UCSD-AML1 (cell line): Measurements from ENCODE around the gene TTYH1.

Experiments
- DNase-seq: peaks from one replicate; lab custom pipeline; 2025; ENCODE audit not compliant: unreplicated experiment; lab: John Stamatoyannopoulos, UW

TTYH1 gene

DNA sequence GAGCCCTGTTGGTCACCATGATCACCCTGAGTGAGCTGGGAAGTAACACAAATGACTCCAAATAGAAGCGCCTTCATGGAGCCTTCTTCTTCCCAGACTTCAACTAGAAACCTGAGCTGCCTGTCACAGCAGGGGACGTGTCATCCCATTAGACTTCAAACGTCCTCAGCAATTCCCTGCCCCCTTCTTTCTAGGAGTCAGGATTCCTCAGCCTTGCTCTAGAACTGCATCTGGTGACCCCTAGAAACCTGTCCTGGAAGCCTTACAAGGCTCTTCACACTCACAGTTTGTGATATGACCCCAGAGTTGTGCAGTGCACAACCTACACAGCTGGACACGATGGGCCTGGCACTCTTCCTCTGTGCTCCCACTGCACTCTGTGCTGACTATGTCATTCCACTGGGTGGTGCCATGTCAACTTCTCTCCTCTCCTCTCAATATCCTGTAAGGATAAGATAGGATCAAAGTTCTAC lies 23.6 kb upstream of the TTYH1 start:
- no peak for DNase-seq

DNA sequence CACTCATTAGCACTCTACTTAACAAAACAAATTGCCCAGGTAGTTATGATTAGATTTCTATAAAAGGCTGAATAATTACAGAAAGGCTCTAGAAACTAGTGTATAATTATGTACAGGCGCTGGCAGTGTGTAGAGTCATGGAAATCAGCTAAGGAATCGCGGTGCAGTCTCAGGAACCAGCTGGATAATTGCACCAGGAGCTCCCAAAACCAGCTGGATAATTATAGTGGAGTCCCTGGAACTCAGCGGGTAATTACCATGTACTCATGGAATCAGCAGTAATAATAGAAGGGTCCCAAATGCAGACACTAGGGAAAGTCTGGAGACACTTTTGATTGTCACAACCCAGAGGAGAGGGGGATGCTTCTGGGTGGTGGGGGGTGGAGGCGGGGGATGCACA lies 23.2 kb upstream of the TTYH1 start:
- DNase-seq, result no peak

DNA sequence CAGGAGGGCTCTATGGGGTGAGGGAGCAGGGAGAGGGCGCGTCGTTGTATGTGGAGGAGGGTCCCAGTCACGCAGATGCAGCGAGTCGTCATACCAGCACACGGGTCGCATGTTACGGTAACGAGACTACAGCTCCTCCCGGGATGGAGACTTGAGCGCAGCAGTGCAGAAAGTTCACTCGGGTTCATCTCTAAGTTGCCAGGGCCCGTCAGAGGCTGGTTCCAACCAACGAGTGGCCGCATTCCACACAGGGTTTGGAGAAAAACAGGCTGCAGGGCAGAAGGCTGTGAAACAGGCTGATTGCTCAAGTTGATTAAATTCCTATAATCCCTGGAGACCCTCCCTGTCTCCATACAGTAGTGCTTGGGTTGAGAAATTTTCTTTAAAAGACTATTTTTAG lies 21.9 kb upstream of the TTYH1 start:
- DNase-seq, result no peak

DNA sequence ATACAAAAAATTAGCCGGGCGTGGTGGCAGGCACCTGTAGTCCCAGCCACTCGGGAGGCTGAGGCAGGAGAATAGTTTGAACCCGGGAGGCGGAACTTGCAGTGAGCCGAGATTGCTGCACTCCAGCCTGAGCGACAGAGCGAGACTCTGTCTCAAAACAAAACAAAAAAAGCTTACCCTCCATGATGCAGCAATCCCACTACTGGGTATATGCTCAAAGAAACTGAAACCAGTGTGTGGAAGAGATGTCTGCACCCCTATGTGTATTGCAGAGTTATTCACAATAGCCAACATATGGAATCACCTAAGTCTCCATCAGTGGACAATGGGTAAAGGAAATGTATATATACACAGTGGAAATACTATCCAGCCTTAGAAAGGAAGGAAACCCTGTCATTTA lies 19.6 kb upstream of the TTYH1 start:
- DNase-seq, result no peak

DNA sequence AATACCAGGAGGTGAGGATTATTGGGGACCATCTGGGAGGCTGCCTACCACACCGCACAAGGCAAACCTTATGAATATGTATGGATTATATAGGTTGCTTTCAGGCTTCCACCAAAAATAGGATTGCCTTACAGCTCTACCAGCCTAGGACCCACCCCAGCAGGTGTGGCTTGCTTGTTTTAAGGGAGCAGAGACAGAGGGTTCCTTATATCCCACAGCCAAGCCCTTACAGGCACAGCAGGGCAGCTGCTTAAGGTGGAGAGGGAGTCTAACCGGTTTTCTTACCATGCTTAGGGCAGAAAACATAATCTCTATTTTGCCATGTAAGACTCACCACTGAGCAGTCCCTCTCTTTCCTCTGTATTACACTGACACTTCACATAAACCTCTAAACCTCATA lies 16.1 kb upstream of the TTYH1 start:
- no peak for DNase-seq

DNA sequence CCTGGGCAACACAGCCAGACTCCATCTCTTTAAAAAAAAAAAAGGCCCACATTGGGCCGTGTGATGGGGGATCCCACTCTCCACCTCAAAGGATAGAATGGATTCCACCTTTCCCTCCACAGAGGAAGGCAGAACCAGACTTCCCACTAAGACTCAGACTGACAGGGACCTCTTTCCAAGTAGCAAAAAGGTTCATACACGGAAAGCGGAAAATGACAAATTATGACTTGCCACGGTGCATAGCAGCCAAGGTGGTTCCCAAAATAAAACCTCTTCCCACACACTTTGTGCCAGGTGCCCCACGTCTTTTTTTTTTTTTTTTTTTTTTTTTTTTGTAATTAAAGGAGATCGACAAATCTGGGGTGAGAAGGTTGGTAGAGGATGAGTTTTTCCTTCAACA lies 14.4 kb upstream of the TTYH1 start:
- no peak for DNase-seq

DNA sequence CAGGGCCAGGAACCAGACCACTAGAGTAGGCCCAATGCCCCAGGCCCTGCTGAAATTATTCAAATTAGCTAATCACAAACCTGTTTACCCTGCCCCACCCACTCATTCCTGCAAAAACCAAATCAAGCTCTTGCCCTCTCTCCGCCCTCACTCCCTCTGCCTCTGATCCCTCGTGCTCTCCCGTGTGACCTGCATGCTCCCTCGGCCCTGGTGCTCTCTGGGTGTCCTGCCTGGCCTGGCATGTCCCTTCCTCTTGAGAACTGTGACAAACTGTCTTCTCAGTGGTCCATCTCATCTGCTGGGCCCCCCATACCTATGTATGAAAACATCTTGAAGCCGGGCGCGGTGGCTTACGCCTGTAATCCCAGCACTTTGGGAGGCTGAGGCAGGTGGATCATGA lies 12.2 kb upstream of the TTYH1 start:
- no peak for DNase-seq

DNA sequence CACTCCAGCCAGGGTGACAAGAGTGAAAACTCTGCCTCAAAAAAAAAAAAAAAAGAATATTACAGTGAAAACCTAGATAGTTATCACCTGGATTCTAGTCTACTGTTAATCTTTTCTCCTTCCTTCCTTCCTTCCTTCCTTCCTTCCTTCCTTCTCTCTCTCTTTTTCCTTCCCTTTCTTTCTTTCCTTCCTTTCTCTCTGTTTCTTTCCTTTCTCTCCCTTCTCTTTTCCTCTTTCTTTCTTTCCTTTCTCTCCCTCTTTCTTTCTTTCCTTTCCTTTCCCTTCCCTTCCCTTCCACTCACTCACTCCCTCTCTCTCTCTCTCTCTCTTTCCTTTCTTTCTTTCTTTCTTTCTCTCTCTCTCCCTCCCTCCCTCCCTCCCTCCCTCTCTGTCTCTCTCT lies 9.6 kb upstream of the TTYH1 start:
- no peak for DNase-seq

DNA sequence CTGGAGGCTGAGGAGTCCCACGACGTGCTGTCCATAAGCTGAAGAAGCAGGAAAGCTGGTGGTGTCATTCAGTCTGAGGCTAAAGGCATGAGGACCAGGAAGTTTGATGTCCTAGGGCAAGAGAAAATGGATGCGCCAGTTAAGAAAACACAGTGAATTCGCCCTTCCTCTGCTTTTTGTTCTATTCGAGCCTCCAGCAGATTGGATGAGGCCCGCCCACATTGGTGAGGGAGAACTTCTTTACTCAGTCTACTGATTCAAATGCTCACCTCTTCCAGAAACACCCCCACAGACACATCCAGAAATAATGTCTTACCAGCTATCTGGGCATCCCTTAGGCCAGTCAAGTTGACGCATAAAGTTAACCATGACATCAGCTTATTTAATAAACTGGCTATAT lies 7.5 kb upstream of the TTYH1 start:
- DNase-seq, result no peak

DNA sequence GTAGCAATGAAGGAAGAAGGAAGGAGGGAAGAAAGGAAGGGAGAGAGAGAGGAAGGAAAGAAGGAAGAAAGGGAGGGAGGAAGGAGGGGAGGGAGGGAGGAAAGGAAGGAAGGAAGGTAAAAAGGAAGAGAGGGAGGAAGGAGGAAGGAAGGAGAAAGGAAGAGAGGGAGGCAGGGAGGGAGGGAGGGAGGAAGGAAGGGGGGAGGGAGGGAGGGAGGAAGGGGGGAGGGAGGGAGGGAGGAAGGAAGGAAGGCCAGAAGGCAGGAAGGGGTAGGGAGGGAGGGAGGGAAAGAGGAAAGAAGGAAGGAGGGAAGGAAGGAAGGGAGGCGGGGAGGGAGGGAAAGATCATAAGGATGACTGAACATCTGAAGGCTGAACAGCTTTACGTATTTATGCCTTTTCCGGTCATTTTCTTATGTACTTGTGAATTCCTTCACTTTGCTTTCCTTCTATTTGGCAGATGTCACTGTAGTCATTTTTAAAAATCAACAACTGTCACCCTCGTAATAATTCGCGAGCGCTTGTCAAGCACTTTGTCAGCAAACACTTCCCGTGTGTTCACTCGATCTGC lies 6.7 kb upstream of the TTYH1 start:
- no peak for DNase-seq

DNA sequence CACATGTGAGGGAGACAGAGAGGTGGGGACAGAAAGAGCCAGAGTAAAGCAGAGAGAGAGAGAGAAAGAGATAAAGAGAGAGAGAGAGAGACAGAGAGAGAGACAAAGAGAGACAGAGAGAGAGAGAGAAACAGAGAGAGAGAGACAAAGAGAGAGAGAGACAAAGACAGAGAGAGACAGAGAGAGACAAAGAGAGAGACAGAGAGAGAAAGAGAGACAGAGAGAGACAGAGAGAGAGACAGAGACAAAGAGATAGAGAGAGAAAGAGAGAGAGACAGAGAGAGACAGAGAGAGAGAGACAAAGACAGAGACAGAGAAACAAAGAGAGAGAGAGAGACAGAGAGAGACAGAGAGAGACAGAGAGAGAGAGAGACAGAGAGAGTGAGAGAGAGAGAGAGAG lies 4.2 kb upstream of the TTYH1 start:
- no peak for DNase-seq

DNA sequence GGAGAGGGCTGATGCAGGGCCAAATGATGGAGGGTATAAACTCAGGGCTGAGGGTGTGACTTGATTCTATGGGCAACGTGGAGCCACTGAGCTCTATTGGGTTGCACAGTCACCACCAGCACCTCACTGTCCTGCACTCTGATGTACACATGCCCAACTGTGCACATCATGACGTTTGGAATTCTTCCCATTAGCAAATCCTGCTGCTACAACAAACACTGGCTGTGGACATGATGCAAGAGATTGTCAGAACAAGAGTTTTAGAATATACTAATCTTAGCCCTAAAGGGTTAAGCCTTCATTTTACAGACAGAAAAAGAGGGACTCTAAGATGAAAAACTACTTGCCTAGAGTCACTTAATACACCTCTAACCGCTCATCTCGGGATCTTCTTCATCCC lies 2.4 kb upstream of the TTYH1 start:
- DNase-seq, result no peak

DNA sequence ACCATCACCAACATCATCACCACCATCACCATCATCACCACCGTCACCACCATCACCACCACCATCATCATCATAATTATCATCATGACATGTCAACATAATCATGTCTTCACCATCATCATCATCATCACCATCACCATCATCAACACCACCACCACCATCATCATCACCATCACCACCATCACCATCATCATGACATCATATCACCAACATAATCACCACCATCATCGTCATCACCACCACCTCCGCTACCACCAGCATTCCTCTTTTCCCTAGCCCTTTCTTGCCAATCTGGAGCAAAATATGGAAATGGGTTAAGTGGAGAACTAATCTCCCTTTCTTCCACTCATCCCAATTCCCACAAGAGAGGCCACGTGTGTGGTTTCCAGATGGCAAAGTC lies 1.1 kb upstream of the TTYH1 start:
- DNase-seq, result no peak

DNA sequence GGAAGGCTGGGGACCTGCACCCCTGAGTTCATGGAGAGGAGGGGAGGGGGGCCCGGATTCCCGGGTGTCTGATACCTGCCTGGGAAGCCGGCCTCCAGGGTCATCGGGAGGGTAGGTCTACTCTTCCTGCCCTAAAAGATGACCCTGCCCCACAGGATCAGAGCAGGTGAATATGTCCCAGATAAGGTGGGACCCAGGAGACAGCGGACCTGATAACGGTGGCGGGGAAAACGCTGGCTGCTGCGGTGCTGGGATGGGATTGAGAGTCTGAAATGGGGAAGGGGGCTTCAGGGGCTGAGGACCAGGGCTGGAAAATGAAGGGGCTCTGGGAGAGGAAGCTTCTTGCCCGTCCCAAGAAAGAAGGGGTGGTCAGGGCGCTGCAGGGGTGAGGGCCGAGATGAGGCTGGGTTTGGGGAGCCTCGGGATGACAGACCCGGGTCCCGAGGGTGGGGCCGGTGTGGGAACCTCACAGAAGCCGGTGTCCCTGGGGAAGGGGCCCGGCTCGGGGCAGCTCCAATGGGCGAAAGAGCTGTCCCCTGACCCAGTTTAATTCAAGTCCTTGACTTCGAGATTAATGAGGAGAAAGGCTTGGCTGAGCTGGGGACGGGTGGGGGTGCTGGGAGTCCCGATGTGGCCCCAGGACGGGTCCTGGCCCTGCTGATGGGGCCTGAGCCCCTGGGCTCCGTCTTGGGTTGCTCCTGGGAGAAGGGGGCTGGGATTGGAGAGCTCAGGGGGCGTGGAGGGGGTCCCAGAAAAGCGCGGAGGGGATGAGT lies 823 bp downstream of the TTYH1 start:
- DNase-seq, result no peak

DNA sequence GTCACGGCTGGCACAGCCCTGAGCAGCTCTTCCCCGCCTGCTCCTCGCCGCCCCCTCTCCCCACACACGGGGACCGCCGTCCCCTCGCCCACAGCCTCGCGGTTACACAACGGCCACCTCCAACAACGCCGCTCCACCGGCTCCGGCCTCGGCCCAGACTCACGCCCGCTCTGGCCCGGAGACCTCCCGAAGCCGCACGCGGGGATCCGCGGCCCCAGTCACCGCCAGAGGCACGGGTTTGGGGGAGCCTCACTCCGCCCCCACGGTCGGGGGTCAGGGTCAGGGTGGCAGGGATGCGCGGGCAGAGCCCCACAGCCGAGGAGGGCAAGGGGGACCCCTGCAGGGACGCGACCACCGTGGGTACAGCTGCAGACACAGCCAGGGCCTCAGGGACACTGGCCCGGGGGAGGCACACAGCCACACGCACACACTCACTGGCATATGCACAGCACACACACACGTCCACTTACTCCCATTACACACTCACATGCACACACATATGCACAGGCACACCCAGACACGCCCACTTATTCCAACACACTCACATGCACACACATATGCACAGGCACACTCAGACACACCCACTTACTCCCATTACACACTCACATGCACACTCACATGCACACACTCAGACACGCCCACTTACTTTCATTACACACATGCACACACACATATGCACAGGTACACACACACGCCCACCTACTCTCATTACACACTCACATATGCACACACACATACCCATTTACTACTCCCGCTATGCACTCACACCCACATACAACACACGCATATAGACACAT lies 1.6 kb downstream of the TTYH1 start:
- no peak for DNase-seq

DNA sequence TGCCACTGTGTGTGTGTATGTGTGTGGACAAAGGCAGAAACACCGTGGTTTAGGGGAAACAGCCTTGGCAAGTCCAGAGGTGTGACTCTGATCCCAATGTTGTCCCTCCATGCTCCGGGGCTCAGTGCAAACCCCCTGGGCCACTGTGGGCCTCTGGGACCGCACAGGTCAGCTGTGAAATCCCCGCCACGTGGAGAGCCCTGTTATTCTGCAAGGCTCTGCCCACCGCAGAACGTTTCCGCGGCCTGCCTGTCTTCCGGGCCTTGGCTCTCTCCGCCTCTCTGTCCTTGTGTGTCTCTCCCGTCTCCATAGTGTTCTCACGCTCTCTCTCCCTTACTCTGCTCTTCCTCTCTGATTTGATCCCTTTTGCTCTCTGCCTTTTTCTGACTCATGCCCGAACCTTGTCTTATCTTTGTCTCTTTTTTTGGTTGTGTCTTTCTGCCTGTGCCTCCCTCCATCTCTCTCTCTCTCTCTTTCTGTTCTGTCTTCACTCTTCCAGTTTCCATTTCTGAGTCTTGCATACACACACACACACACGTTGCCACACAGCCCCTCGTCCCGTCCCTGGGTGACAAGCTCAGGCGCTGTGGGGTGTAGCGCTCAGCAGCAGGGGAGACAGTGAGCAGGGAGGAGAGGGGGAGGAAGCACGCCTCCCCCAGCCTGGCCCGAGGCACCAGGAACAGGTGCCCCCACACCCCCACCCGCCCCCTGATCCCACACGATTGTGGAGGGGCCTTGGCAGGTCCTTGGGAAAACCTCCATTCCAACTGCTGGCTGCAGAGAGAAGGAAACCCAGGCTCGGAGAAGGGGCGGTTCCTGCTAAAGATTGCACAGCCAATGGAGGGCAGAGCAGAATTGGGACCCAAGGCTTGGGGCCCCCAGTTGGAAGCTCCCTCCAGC lies 3.0 kb downstream of the TTYH1 start:
- DNase-seq, result peak; percentile 70

DNA sequence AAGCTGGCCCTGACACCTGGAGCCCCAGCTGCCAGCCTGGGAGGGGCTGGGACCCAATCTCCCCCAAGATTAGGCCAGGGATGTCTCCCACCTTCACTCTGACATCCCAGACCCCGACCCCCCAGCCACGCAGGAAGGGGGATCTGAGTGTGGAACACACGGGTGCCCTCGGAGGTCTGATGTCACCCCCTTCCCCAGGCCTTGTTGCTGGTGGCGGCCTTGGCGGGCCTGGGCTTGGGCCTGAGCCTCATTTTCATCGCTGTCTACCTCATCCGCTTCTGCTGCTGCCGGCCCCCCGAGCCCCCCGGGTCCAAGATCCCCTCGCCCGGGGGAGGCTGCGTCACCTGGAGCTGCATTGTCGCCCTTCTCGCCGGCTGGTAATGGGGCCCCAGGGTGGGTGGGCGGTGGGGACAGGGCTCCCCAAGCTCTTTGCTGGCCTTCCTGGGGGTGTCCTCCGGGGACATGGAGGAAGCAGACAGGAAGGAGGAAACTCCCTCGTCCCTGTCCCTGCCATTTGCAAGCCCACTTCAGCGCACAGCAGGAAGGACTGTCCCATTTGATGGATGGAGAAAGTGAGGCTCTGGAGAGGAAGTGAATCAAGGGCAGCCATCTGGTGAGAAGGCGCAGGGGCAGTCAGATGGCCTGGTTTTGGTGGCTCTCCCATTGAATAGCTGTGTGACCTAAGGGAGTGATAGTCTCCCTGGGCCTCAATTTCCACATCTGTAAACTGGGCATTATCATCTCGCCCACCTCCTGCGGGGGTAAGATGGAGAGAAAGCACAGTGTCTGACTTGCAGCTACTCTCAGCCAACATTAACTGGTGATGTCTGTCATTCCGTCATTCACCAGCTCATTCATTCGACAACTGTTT lies 3.9 kb downstream of the TTYH1 start:
- no peak for DNase-seq

DNA sequence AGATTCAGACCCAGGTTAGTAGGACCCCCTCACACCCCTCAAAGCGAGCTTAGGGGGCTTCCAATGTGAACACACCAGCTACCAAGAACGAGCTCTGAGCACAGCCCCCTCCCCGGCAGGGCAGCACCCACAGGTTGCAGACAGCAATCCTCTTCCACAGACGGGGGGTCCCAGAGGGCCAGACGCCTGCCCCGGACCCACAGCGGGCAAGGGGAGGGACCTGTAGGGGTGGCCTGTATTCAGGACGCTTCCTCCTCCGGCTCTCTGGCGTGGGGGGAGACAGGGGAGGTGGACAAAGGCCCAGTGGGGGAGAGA lies 4.8 kb downstream of the TTYH1 start:
- no peak for DNase-seq

DNA sequence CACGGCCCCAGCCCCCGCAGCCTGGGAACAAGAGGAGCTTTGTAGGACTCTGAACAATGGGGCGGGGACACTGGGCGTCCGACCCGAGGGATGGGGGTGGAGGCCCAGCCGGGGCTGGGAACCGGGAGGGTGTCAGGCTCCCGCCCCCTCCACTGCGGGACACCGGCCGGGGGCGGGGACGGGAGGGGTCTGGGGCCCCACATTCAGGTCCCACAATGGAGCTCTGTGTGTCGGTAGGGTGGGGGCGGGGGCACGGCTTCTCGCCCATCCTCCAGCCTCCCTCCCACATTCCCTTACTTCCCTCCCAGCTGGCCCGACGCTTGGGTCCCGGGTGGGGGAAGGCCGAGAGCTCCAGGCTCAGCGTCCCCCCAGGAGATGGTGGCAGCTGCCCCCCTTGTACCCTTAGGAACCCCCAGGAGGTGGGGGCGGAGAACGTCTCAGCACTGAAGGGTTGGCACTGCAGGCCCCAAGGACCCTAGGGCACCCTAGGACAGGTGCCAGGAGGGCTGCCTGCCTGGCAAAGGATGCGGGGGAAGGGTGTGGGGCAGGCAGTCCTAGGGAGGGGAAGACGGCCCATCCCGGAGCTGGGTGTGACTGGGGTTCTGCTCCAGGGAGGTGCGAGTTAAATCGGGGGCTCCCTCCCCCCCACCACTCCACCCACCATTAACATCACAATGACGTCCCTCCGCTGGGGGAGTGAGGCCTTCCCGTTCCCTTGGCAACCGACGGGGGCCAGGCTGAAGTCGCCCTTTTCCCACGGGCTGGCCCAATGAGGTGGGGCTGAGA lies 5.3 kb downstream of the TTYH1 start:
- DNase-seq, result no peak

DNA sequence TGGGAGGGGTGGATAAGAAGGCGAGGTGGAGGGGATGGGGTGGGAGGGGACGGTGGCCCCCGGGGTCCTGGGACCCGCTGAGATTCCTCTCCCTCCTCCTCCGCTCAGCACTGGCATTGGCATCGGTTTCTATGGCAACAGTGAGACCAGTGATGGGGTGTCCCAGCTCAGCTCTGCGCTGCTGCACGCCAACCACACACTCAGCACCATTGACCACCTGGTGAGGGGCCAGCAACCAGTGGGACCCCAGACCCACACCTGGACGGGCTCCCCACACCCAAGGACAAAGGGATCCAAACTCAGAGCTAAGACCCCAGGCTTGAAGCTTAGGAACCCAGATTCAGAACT lies 5.9 kb downstream of the TTYH1 start:
- no peak for DNase-seq
